H1 (cell line): ENCODE results near the gene ZNF394. TPM values are rescaled to one million over a fixed set of nuclear protein-coding genes. Genes with fewer than 3 reads are reported as not detected.
A peak's percentile ranks its signal among the peaks of the same experiment; 100 is the strongest.

Experiments used
- CTCF ChIA-PET: fragments of 300-600 bp; sonication (Branson Sonifier 250); formaldehyde crosslinking; loops from one replicate; lab custom pipeline; 2021; ENCODE audit not compliant: partially characterized antibody; lab: Charles Lee
- POLR2A ChIA-PET: fragments of 300-600 bp; sonication (Branson Sonifier 250); formaldehyde crosslinking; loops from one replicate; lab custom pipeline; 2021; ENCODE audit warnings: inconsistent platforms; ENCODE audit not compliant: partially characterized antibody; lab: Charles Lee
- DNase-seq, 2 experiments: peaks; one replicate each; pipeline versions ENCODE4 v3.0.0 to v3.0.0-alpha.2; 2010 to 2022; ENCODE audit warnings: low spot score in 2 of 2, low read depth in 1 of 2, mixed read lengths in 1 of 2
- FAIRE-seq: peaks from 2 replicates; lab custom pipeline; 2011; peaks lifted over from hg19 to GRCh38; lab: Jason Lieb, UNC
- H2AFZ ChIP-seq: 2 replicates; pipeline ENCODE4 v1.8.1; 2012; ENCODE audit warnings: low read length, inconsistent platforms
- H2AK5ac ChIP-seq: 2 replicates; pipeline ENCODE4 v1.6.1; 2013; ENCODE audit warnings: low read depth, low read length
- H2BK120ac ChIP-seq: replicated peaks from 2 replicates; pipeline ENCODE3; 2013; ENCODE audit warnings: low read depth, low read length, inconsistent platforms
- H2BK12ac ChIP-seq: 2 replicates; pipeline ENCODE4 v1.6.1; 2013; ENCODE audit warnings: low read depth, low read length
- H2BK15ac ChIP-seq: 2 replicates; pipeline ENCODE4 v1.6.1; 2013; ENCODE audit warnings: low read length
- H2BK20ac ChIP-seq: 2 replicates; pipeline ENCODE4 v1.6.1; 2013; ENCODE audit warnings: low read length
- H2BK5ac ChIP-seq: 2 replicates; pipeline ENCODE4 v1.6.1; 2013; ENCODE audit warnings: low read depth, low read length
- H3K14ac ChIP-seq: 2 replicates; pipeline ENCODE4 v1.6.1; 2013; ENCODE audit warnings: inconsistent platforms; ENCODE audit not compliant: insufficient read length
- H3K18ac ChIP-seq: 2 replicates; pipeline ENCODE4 v1.6.1; 2013; ENCODE audit warnings: low read length; ENCODE audit errors: extremely low read depth
- H3K23ac ChIP-seq: 2 replicates; pipeline ENCODE4 v1.6.1; 2013; ENCODE audit warnings: inconsistent platforms; ENCODE audit not compliant: insufficient read length
- H3K23me2 ChIP-seq: 2 replicates; pipeline ENCODE4 v1.6.1; 2013; ENCODE audit warnings: low read depth, low read length
- H3K27ac ChIP-seq: 2 replicates; pipeline ENCODE4 v1.6.1; 2011; ENCODE audit warnings: low read depth, low read length, inconsistent platforms
- H3K27me3 ChIP-seq, 4 experiments: replicated peaks in 1 of 4; 1 replicate in 1 of 4; 2 replicates in 3 of 4; pipeline versions ENCODE4 v1.6.1 to v1.8.1; 2011 to 2013; ENCODE audit warnings: low read length in 3 of 4, mild to moderate bottlenecking in 3 of 4, inconsistent platforms in 2 of 4, mixed read lengths in 2 of 4, moderate library complexity in 1 of 4; ENCODE audit not compliant: control insufficient read depth in 3 of 4, insufficient read depth in 3 of 4; ENCODE audit errors: extremely low read depth in 1 of 4
- H3K36me3 ChIP-seq, 4 experiments: 2 replicates each; pipeline versions ENCODE4 v1.6.1 to v1.8.1; 2011 to 2013; ENCODE audit warnings: mild to moderate bottlenecking in 4 of 4, low read length in 3 of 4, moderate library complexity in 2 of 4, control low read depth in 1 of 4, inconsistent platforms in 1 of 4; ENCODE audit not compliant: insufficient read depth in 4 of 4, control insufficient read depth in 2 of 4
- H3K4ac ChIP-seq: replicated peaks from 2 replicates; pipeline ENCODE3; 2013; ENCODE audit warnings: low read length, low read depth, mixed read lengths, inconsistent platforms; ENCODE audit not compliant: insufficient read length
- H3K4me1 ChIP-seq, 4 experiments: replicated peaks in 1 of 4; 1 replicate in 1 of 4; 2 replicates in 3 of 4; pipeline versions ENCODE4 v1.6.1 to v1.8.1; 2011 to 2013; ENCODE audit warnings: low read length in 3 of 4, inconsistent platforms in 2 of 4, mixed read lengths in 1 of 4; ENCODE audit not compliant: insufficient read depth in 4 of 4, control insufficient read depth in 3 of 4
- H3K4me2 ChIP-seq, 2 experiments: 2 replicates each; pipeline versions ENCODE4 v1.6.1 to v1.8.1; 2011 to 2013; ENCODE audit warnings: low read depth in 2 of 2, low read length in 2 of 2, control low read depth in 1 of 2, inconsistent platforms in 1 of 2, mild to moderate bottlenecking in 1 of 2; ENCODE audit not compliant: insufficient read depth in 1 of 2
- H3K4me3 ChIP-seq, 4 experiments: fragments of 200-600, 300-600 bp in 1 of 4; sonication (generic), shearing (Covaris generic), sonication (Bioruptor Twin) in 1 of 4; 2 replicates each; pipeline versions ENCODE4 v1.5.1 to v1.8.1; 2011 to 2016; ENCODE audit warnings: low read length in 4 of 4, low read depth in 3 of 4, control low read depth in 2 of 4, inconsistent platforms in 2 of 4, mild to moderate bottlenecking in 2 of 4, mixed read lengths in 1 of 4, moderate library complexity in 1 of 4; ENCODE audit not compliant: insufficient read depth in 2 of 4; ENCODE audit errors: extremely low read depth in 1 of 4
- H3K56ac ChIP-seq: replicated peaks from 2 replicates; pipeline ENCODE3; 2013; ENCODE audit warnings: low read depth, mild to moderate bottlenecking, mixed read lengths, low read length, inconsistent platforms; ENCODE audit not compliant: insufficient read length
- H3K79me1 ChIP-seq: 2 replicates; pipeline ENCODE4 v1.6.1; 2013; ENCODE audit warnings: low read depth, low read length, control low read depth
- H3K79me2 ChIP-seq, 2 experiments: 2 replicates each; pipeline versions ENCODE4 v1.6.1 to v1.8.1; 2012 to 2013; ENCODE audit warnings: low read length in 2 of 2, mild to moderate bottlenecking in 2 of 2, inconsistent platforms in 1 of 2; ENCODE audit not compliant: insufficient read depth in 2 of 2, control insufficient read depth in 1 of 2
- H3K9ac ChIP-seq, 4 experiments: replicated peaks in 1 of 4; 1 replicate in 1 of 4; 2 replicates in 3 of 4; pipeline versions ENCODE4 v1.6.1 to v1.8.1; 2011 to 2013; ENCODE audit warnings: low read depth in 3 of 4, low read length in 3 of 4, control low read depth in 2 of 4, mild to moderate bottlenecking in 2 of 4, moderate library complexity in 2 of 4, inconsistent platforms in 1 of 4; ENCODE audit errors: extremely low read depth in 1 of 4
- H3K9me3 ChIP-seq, 2 experiments: 2 replicates each; pipeline versions ENCODE4 v1.6.1 to v1.8.1; 2012 to 2013; ENCODE audit warnings: mild to moderate bottlenecking in 2 of 2, moderate library complexity in 2 of 2, control low read depth in 1 of 2, inconsistent platforms in 1 of 2, low read depth in 1 of 2, low read length in 1 of 2, mixed read lengths in 1 of 2; ENCODE audit not compliant: insufficient read depth in 2 of 2
- H4K20me1 ChIP-seq, 2 experiments: replicated peaks in 1 of 2; 2 replicates each; pipeline versions ENCODE3 to v1.8.1; 2011 to 2013; ENCODE audit warnings: inconsistent platforms in 2 of 2, low read length in 2 of 2, mild to moderate bottlenecking in 1 of 2; ENCODE audit not compliant: insufficient read depth in 2 of 2, control insufficient read depth in 1 of 2
- H4K5ac ChIP-seq: 2 replicates; pipeline ENCODE4 v1.6.1; 2013; ENCODE audit warnings: low read length, low read depth, mixed read lengths, inconsistent platforms; ENCODE audit not compliant: insufficient read length
- H4K8ac ChIP-seq: 2 replicates; pipeline ENCODE4 v1.8.0; 2013; ENCODE audit warnings: mild to moderate bottlenecking, moderate library complexity, low read length, inconsistent platforms; ENCODE audit not compliant: insufficient read depth; ENCODE audit errors: extremely low read depth
- H4K91ac ChIP-seq: replicated peaks from 2 replicates; pipeline ENCODE3; 2013; ENCODE audit warnings: low read length, mixed read lengths, inconsistent platforms; ENCODE audit not compliant: insufficient read length
- CREB1 ChIP-seq: IDR thresholded peaks from 2 replicates; pipeline ENCODE4 v1.6.1; 2012; ENCODE audit warnings: inconsistent platforms
- GABPA ChIP-seq: IDR thresholded peaks from 2 replicates; pipeline ENCODE4 v1.6.1; 2011; ENCODE audit warnings: mild to moderate bottlenecking, low read length, moderate library complexity, borderline replicate concordance; ENCODE audit not compliant: insufficient read depth
- KDM5A ChIP-seq: fragments of 200-600 bp; IDR thresholded peaks from 2 replicates; pipeline ENCODE4 v1.7.1; 2012; ENCODE audit warnings: mild to moderate bottlenecking, low read length, inconsistent platforms, mixed read lengths
- RAD21 ChIP-seq, 2 experiments: IDR thresholded peaks in 1 of 2; conservative IDR thresholded peaks in 1 of 2; 2 replicates each; pipeline ENCODE4 v1.6.1; 2011; ENCODE audit warnings: low read depth in 2 of 2, low read length in 2 of 2, improper control_type of control experiment in 1 of 2, inconsistent platforms in 1 of 2, mild to moderate bottlenecking in 1 of 2, moderate library complexity in 1 of 2
- RBBP5 ChIP-seq: IDR thresholded peaks from 2 replicates; pipeline ENCODE4 v1.7.1; 2012; ENCODE audit warnings: low read depth, mild to moderate bottlenecking, inconsistent platforms, low read length, moderate library complexity, borderline replicate concordance
- RNF2 ChIP-seq: fragments of 200-900, 300-1000 bp; sonication (generic); IDR thresholded peaks from 2 replicates; pipeline ENCODE4 v1.7.1; 2016; ENCODE audit warnings: borderline replicate concordance, low read depth, mild to moderate bottlenecking, antibody characterized with exemption, low read length; ENCODE audit not compliant: poor library complexity, severe bottlenecking; ENCODE audit errors: missing control alignments
- WGBS, 2 experiments: shearing (Covaris generic) in 1 of 2; methylation state at CpG; one replicate each; pipeline versions ENCODE4 v1.1.6 to v1.1.7; 2013 to 2015; ENCODE audit warnings: low lambda C conversion rate in 2 of 2, mixed read lengths in 2 of 2, inconsistent platforms in 1 of 2, low coverage in 1 of 2, missing lambda C conversion rate in 1 of 2; ENCODE audit not compliant: insufficient replicate concordance in 2 of 2, insufficient coverage in 1 of 2, insufficient read length in 1 of 2; ENCODE audit errors: extremely low coverage in 1 of 2, missing lambda C conversion rate in 1 of 2; 5-methylcytosine and 5-hydroxymethylcytosine counted together
- polyA plus RNA-seq, 7 experiments: library from polyadenylated mRNA; depleted of rRNA in 3 of 7; stranded (reverse) in 5 of 7; unstranded in 2 of 7; fragments of >200 nt in 5 of 7; fragments of 200-250 nt in 2 of 7; gene quantifications; 1 replicate in 5 of 7; 2 replicates in 1 of 7; 4 replicates in 1 of 7; pipeline versions ENCODE4 v1.2.1 to v1.2.3, GENCODE V29; 2011 to 2013; ENCODE audit warnings: missing spikeins in 2 of 7, mixed read lengths in 2 of 7
- total RNA-seq: library from RNA; stranded (reverse); fragmentation: NEBNext Ultra II Directional; extraction: Animal tissue kit (Norgen Biotek cat#: 25700); gene quantifications from 2 replicates; pipeline ENCODE4 v1.2.1, GENCODE V29; 2021

Gene ZNF394
- total and polyA plus RNA-seq, 2 of the 8 experiments (the other 6 are each of a cell fraction or from before 2014, with no cell fraction given): 6.6 to 19.3 TPM

DNA sequence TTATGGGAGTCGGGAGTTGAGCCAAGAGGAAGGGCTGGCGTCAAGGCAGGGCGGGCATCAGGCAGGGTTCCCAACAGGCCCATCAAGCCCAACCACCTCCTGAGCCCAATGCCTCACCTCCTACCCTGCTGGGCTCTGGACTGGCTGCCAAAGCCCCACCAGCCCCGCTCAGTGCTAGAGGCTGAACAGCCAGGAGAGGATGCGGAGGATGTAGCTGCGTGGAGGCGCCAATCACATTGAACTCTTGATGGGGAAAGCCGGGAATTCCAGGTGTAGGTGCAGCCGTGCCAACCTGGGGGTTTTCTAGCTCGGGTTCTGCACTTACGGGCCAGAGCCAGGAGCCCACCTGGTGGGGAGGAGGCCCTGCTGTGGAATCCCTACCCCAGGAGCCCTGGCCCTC, 47.0 kb downstream of the ZNF394 start:
- no peak overlapping the region for H2BK5ac ChIP-seq
- no peak overlapping the region for H2BK15ac ChIP-seq
- no peak overlapping the region for H3K4me2 ChIP-seq
- TF ChIP-seq RBBP5: no peak
- TF ChIP-seq CREB1: no peak
- TF ChIP-seq RAD21 (IDR thresholded peaks at IDR 0.05 in 1 of 2, conservative IDR thresholded peaks at IDR 0.05 in 1 of 2; ENCODE audit: low read depth in 2 of 2, low read length in 2 of 2): no peak
- TF ChIP-seq RNF2: no peak
- no peak for TF ChIP-seq GABPA
- TF ChIP-seq KDM5A: no peak
- TF ChIP-seq, all 59 proteins: peak for 0
- Histone ChIP-seq H3K4ac (no peak overlapping the region), H4K5ac (no peak overlapping the region), H3K36me3 (peaks cover 35 to 87% (median 73%) of the 10 kb centered on the region in 4 experiments), H3K23me2 (no peaks in the 10 kb centered on the region), H3K23ac (no peak overlapping the region), H3K4me3 (no peak overlapping the region), H2BK120ac (no peak overlapping the region), H4K91ac (no peak overlapping the region), H3K27ac (no peak overlapping the region), H3K4me1 (no peaks in the 10 kb centered on the region; a peak in 1 of 7 replicates), H3K9ac (no peak overlapping the region), H2AFZ (no peak overlapping the region), H3K27me3 (no peaks in the 10 kb centered on the region), H2BK20ac (no peak overlapping the region), H2AK5ac (no peak overlapping the region), H3K14ac (no peak overlapping the region), H3K56ac (no peak overlapping the region), H3K9me3 (no peaks in the 10 kb centered on the region), H4K20me1 (peaks cover 15 to 32% of the 10 kb centered on the region in 2 experiments), H2BK12ac (no peak overlapping the region), H3K79me1 (no peaks in the 10 kb centered on the region), H3K18ac (no peak overlapping the region), H3K79me2 (no peaks in the 10 kb centered on the region), H4K8ac (peak overlapping the region; percentile 18; the same call in 1 of the 2 replicates)
- WGBS, 2 experiments: 98% methylated on average over 8 of the region's 11 CpGs; no CpG with 5 or more reads in 1 of the 2 experiments
- ChIA-PET CTCF (no interaction called here), POLR2A (interaction anchor here (0.8 to 7.3 kb wide), 4 partner anchors 9 to 47 kb away, joined by 3 to 100 read pairs (median 3); partner anchors contain the start of genes ATP5MF and ZNF394)
- DNase-seq (no peak), FAIRE-seq (no peak)
